Suprapubic skin (tissue), 4 donors: ENCODE data around the gene ADCY5.

Experiments
- POLR2A ChIP-seq, 2 donors: fragments of 450-650 bp; IDR thresholded peaks; one replicate each; pipeline ENCODE4 v1.6.1; 2017; ENCODE audit warnings: antibody characterized with exemption in 2 of 2, mild to moderate bottlenecking in 2 of 2, moderate library complexity in 2 of 2
- POLR2AphosphoS5 ChIP-seq, 3 donors: sonication (generic); formaldehyde crosslinking; IDR thresholded peaks; one replicate each; pipeline ENCODE4 v1.6.1; 2017; ENCODE audit warnings: antibody characterized with exemption in 3 of 3
- TF ChIP-seq, protein P1 (sequence below), 2 donors: fragments of 200-600 bp in 1 of 2; fragments of 450-650 bp in 1 of 2; sonication (generic) in 1 of 2; IDR thresholded peaks; one replicate each; pipeline ENCODE4 v1.5.1; 2016 to 2019; ENCODE audit warnings: antibody characterized with exemption in 2 of 2, mild to moderate bottlenecking in 1 of 2, moderate library complexity in 1 of 2

DNA sequence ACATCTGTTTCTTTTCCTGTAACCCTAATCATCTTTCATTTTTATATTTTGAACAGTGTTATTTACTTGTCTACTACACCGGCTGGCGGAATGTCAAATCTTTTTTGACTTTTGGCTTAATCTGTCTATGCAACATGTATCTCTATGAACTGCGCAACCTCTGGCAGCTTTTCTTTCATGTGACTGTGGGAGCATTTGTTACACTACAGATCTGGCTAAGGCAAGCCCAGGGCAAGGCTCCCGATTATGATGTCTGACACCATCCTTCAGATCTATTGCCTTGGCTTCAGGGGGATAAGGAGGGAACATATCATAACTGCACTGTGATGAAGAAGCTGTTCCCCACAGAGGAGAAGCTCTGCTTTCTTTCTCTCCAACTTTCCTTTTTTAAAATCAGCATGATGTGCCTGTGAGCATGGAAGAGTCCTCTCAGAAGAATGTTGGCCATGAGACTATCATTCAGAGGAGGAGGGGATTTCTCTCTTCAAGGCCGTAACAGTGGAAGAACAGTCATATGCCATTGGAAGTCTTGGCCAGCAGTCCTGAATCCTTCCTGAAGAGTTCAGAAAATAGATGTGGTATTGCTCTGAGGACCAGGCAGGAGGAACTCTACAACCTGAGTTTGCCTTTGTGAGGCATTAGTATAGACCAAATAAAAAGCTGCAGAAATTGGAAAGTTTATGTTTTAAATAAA, 177.3 kb downstream of the ADCY5 start:
- TF ChIP-seq POLR2A (IDR thresholded peaks at IDR 0.05) (no peak), POLR2AphosphoS5 (IDR thresholded peaks at IDR 0.05) (no peak)
- TF ChIP-seq, protein P1, sequence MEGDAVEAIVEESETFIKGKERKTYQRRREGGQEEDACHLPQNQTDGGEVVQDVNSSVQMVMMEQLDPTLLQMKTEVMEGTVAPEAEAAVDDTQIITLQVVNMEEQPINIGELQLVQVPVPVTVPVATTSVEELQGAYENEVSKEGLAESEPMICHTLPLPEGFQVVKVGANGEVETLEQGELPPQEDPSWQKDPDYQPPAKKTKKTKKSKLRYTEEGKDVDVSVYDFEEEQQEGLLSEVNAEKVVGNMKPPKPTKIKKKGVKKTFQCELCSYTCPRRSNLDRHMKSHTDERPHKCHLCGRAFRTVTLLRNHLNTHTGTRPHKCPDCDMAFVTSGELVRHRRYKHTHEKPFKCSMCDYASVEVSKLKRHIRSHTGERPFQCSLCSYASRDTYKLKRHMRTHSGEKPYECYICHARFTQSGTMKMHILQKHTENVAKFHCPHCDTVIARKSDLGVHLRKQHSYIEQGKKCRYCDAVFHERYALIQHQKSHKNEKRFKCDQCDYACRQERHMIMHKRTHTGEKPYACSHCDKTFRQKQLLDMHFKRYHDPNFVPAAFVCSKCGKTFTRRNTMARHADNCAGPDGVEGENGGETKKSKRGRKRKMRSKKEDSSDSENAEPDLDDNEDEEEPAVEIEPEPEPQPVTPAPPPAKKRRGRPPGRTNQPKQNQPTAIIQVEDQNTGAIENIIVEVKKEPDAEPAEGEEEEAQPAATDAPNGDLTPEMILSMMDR (IDR thresholded peaks at IDR 0.05), result no peak
